Duodenal mucosa (tissue), 2 donors: ENCODE data around the gene ZNF436.

ENCODE experiments used
- H3K27ac ChIP-seq: one replicate; pipeline ENCODE4 v1.7.0; 2013; ENCODE audit warnings: low read depth, low read length
- H3K27me3 ChIP-seq, 2 donors: one replicate each; pipeline ENCODE4 v1.7.0; 2013; ENCODE audit warnings: low read length in 2 of 2, control low read depth in 1 of 2; ENCODE audit not compliant: insufficient read depth in 2 of 2, control insufficient read depth in 1 of 2
- H3K36me3 ChIP-seq, 2 donors: one replicate each; pipeline ENCODE4 v1.7.0; 2013; ENCODE audit warnings: low read length in 2 of 2, control low read depth in 1 of 2; ENCODE audit not compliant: insufficient read depth in 2 of 2, control insufficient read depth in 1 of 2
- H3K4me1 ChIP-seq, 2 donors: one replicate each; pipeline ENCODE4 v1.7.0; 2013; ENCODE audit warnings: low read length in 2 of 2, control low read depth in 1 of 2; ENCODE audit not compliant: insufficient read depth in 2 of 2, control insufficient read depth in 1 of 2
- H3K4me3 ChIP-seq, 2 donors: one replicate each; pipeline ENCODE4 v1.7.0; 2013; ENCODE audit warnings: low read length in 2 of 2, low read depth in 1 of 2
- H3K9ac ChIP-seq, 2 donors: one replicate each; pipeline ENCODE4 v1.7.0; 2013; ENCODE audit warnings: low read length in 2 of 2, low read depth in 1 of 2
- H3K9me3 ChIP-seq, 2 donors: one replicate each; pipeline ENCODE4 v1.7.0; 2013; ENCODE audit warnings: low read length in 2 of 2, control low read depth in 1 of 2; ENCODE audit not compliant: control insufficient read depth in 1 of 2

ZNF436 gene

DNA sequence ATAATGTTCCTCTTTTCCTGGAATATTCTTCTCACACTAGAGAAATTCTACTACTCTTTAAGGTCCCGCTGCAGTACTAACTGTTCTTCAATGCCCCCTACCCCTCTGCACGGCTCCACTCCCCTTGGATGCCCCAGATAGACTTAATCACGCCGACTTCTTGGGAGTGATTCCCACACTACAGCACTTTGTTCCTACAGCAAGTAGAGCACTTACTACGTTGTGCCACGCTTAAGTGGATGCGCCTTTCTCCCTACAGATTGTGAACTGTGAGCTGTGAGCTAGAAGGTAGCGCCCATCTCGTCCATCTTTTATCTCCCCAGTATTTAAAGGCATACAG lies 2.2 kb downstream of the ZNF436 start:
- H3K9ac ChIP-seq = peak overlapping the region; percentile 86 to 90
- H3K36me3 ChIP-seq = peaks cover 26 to 27% of the 10 kb centered on the region in 2 donors
- H3K4me3 ChIP-seq = peak overlapping the region; percentile 88 to 89
- H3K4me1 ChIP-seq = peaks cover 37% of the 10 kb centered on the region in 2 donors
- H3K27me3 ChIP-seq = no peaks in the 10 kb centered on the region
- peak overlapping the region; percentile 83 for H3K27ac ChIP-seq
- peaks cover 19 to 29% of the 10 kb centered on the region in 2 donors for H3K9me3 ChIP-seq

DNA sequence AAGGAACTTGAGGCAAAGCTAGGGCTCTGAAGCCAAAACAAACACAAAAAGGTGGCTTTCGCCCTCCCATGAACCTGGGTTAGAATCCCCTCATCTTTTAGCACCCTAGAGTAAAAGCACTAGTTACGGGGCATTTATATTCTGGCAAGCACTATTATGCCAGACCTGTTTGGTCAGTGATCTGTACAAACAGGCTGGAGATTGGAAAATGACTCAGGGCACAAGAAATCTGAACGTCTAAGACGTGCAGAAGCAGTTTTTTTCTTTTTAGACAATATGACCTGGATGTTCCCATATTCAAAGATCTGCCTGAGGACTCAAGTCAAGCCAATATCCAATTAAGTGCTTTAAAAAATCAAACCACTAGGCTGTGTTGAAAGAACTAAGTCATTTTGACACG lies 3.0 kb downstream of the ZNF436 start:
- Histone ChIP-seq H3K9ac (no peak overlapping the region), H3K9me3 (peaks cover 27 to 37% of the 10 kb centered on the region in 2 donors), H3K27me3 (no peaks in the 10 kb centered on the region), H3K4me1 (peaks cover 32 to 37% of the 10 kb centered on the region in 2 donors), H3K4me3 (peak overlapping the region; percentile 47 to 89), H3K27ac (no peak overlapping the region), H3K36me3 (peaks cover 34 to 35% of the 10 kb centered on the region in 2 donors)

DNA sequence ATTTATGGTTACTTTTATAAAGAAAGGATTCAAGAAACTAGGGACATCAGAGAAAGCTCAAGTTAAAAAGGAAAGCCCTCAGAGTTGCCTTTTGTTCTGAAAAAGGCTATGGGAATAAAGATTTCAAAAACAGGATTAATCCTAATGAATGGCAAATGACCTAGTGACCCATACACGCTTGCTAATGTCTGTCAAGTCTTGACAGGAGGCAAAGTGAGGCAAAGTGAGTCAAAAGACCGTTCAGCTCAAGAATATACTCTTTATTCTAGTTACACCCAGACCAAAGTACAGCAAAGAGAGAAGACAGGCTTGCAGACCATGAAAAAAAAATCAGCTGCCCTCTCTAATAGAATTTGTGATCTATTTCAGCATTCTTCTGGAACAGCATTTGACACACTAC lies 3.5 kb downstream of the ZNF436 start:
- peaks cover 38 to 40% of the 10 kb centered on the region in 2 donors for H3K36me3 ChIP-seq
- no peak overlapping the region for H3K27ac ChIP-seq
- no peak overlapping the region for H3K9ac ChIP-seq
- peaks cover 32 to 42% of the 10 kb centered on the region in 2 donors for H3K9me3 ChIP-seq
- H3K4me3 ChIP-seq = peak overlapping the region; percentile 1 to 47
- peaks cover 31 to 33% of the 10 kb centered on the region in 2 donors for H3K4me1 ChIP-seq
- H3K27me3 ChIP-seq = no peaks in the 10 kb centered on the region

DNA sequence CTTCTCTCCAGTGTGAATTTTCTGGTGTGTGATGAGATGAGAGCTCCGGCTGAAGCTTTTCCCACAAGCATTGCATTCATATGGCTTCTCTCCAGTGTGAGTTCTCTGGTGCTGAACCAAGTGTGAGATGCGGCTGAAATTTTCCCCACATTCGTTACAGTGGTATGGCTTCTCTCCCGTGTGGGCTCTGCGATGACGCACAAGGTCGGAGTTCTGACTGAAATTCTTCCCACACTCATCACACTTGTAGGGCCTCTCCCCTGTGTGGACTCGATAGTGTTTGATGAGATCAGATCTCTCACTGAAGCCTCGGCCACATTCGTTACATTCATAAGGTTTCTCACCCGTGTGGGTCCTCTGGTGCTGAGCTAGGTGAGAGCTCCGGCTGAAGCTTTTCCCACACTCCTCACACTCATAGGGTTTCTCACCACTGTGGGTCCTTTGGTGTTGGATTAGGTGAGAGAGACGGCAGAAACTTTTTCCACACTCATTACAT lies 7.4 kb downstream of the ZNF436 start:
- Histone ChIP-seq H3K9ac (no peak overlapping the region), H3K36me3 (peaks cover 53 to 55% of the 10 kb centered on the region in 2 donors), H3K9me3 (peaks cover 49 to 59% of the 10 kb centered on the region in 2 donors), H3K27ac (no peak overlapping the region), H3K27me3 (no peaks in the 10 kb centered on the region), H3K4me3 (peak overlapping the region in 1 of 2 donors; percentile 19), H3K4me1 (peaks cover 6 to 11% of the 10 kb centered on the region in 2 donors)

DNA sequence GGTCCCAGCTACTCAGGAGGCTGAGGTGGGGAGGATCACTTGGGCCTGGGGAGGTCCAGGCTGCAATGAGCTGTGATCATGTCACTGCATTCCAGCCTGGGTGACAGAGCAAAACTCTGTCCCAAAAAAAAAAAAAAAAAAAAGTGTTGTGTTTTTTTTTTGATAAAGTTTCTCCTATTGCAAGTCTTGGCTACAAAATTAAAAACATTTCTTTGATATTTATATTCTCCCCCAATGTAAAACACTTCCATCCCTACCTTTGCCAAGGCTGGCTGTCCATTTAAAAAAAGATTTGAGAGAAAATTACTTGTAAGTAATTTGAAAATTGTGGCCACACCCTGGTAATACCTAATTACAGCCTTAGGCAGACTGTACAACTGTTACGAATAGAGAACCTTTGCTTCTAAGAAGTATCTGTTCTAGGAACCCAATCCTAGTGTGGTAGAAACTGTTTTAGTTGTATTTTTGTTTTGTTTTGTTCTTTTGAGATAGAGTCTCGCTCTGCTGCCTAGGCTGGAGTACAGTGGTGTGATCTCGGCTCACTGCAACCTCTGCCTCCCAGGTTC lies 11.2 kb downstream of the ZNF436 start:
- Histone ChIP-seq H3K36me3 (peaks cover 33 to 39% of the 10 kb centered on the region in 2 donors), H3K27ac (no peak overlapping the region), H3K9me3 (peaks cover 39 to 40% of the 10 kb centered on the region in 2 donors), H3K9ac (no peak overlapping the region), H3K4me3 (no peak overlapping the region), H3K27me3 (no peaks in the 10 kb centered on the region), H3K4me1 (no peaks in the 10 kb centered on the region)

DNA sequence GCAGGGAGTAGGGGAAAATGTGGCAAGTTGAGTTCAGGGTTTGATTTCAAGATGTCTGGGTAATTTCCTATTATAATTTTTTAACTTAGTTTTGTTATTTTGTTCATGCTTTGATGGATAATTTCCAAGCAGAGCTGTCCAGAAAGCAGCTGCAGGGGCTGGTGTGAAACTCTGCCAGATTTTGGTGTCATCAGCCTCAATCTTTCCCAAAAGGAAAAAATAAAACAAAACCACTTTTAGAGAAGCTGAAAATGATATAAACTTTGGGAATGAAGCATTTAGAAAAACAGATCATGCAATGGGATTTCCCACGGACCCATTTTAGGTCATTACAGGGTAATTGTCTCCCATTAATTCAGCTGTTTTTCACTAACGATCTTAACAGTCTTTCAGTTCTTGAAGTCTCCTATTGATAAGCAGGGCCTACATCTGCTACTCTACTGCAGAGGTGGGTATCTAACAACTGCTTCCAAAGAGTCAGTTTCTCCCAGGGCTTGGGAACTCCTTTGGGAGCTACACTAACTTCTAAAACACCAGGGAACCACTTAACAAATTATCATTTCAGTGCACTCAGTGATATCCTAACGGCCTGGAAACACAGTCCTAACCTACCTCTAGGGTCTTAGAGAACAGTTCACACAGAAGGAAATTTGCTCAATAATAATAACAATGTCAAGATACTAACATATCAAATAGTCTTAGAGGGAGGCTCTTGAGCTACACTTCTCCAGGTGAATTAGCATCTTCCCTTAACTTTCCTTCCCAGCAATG lies 12.3 kb downstream of the ZNF436 start:
- no peak overlapping the region for H3K27ac ChIP-seq
- H3K4me1 ChIP-seq = no peaks in the 10 kb centered on the region
- H3K9ac ChIP-seq = no peak overlapping the region
- no peak overlapping the region for H3K4me3 ChIP-seq
- H3K36me3 ChIP-seq = peaks cover 25 to 29% of the 10 kb centered on the region in 2 donors
- H3K9me3 ChIP-seq = peaks cover 29% of the 10 kb centered on the region in 2 donors
- no peaks in the 10 kb centered on the region for H3K27me3 ChIP-seq

DNA sequence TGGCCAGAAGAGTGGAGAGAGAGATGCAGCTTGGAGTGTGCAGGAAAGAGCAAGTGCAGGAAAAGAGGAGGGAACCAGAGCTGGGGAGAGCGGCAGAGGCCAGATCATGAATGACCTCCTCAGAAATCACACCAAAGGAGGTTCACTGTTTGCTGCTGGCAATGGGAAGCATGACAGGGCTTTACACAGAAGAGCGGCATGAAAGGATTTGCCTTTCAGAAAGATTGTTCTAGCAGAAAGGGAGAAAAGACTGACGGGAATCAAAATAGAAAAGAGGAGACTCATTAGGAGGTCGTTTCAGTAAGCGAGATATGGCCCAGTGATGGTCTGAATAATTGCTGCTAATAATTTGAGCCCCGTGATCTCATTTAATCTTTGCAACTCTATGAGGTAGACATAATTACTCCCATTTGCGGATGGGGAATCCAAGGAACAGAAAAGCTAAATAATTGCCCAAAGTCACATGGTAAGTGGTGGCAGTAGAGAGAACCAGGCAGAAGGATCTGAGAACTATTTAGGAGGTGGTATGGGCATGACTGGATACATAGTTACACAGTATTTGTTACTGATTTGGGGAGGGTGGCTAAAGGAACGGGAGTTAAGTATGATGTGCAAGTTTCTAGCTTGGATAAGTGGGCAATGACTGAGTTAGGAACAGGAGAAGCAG lies 13.0 kb downstream of the ZNF436 start:
- Histone ChIP-seq H3K4me3 (no peak overlapping the region), H3K27me3 (no peaks in the 10 kb centered on the region), H3K9me3 (peaks cover 22% of the 10 kb centered on the region in 2 donors), H3K27ac (no peak overlapping the region), H3K36me3 (peaks cover 17 to 22% of the 10 kb centered on the region in 2 donors), H3K4me1 (no peaks in the 10 kb centered on the region), H3K9ac (no peak overlapping the region)

DNA sequence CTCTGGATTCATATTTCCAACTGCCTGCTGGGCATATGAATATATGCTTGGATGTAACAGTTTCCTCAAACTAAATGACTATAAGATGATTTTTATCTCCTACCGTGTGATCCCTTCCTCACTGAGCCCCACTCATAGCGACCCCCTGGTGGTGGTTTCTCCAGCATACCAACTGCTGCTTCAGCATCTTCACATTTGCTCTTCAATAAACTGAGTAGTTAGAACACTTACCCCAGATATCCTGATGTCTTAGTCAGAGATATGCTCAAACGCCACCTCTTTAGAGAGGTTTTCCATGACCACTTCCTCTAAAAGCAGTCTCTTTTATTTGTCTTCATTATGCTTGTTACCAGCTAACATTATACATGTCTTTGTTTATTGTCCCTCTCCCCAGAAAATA lies 15.4 kb downstream of the ZNF436 start:
- Histone ChIP-seq H3K4me3 (no peak overlapping the region), H3K27ac (no peak overlapping the region), H3K36me3 (no peaks in the 10 kb centered on the region), H3K27me3 (no peaks in the 10 kb centered on the region), H3K9ac (no peak overlapping the region), H3K9me3 (no peaks in the 10 kb centered on the region), H3K4me1 (no peaks in the 10 kb centered on the region)

DNA sequence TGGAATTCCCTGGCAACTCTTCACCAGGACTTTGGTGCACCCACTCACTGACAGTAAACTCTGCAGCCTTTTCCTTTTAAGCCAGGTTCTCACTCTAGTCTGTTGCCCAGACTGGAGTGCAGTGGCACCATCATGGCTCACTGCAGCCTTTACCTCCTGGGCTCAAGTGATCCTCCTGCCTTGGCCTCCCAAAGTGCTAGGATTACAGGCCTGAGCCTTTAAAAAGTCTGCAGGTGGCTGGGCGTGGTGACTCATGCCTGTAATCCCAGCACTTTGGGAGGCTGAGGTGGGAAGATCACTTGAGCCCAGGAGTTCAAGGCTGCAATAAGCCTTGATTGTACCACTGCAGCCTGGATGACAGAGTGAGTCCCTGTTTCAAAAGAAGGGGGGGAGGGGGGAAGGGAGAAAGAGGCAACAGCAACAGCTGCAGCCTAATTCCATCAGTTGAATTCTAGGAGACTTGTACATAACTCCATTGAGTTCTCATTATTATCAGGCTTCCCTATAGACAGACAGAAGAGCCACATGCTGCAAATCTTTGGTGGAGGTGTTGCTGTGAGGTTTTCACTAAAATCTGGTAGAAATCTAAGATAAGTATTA lies 17.4 kb downstream of the ZNF436 start:
- H3K36me3 ChIP-seq = no peaks in the 10 kb centered on the region
- H3K9ac ChIP-seq = no peak overlapping the region
- H3K27ac ChIP-seq = no peak overlapping the region
- no peaks in the 10 kb centered on the region for H3K9me3 ChIP-seq
- no peak overlapping the region for H3K4me3 ChIP-seq
- no peaks in the 10 kb centered on the region for H3K27me3 ChIP-seq
- no peaks in the 10 kb centered on the region for H3K4me1 ChIP-seq

DNA sequence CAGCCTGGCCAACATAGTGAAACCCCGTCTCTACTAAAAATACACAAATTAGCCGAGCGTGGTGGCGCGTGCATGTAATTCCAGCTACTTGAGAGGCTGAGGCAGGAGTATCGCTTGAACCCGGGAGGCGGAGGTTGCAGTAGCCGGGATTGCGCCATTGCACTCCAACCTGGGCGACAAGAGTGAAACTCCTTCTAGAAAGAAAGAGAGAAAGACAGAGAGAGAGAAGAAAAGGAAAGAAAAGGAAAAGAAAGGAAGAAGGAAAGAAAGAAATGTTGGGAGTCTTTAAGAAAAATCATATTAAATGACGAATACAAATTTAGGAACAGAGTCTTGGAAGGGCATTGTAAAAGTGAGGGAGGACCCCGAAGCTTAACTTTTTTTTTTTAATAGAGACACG lies 23.7 kb downstream of the ZNF436 start:
- H3K4me1 ChIP-seq = peaks cover 26% of the 10 kb centered on the region in 2 donors
- H3K9me3 ChIP-seq = no peaks in the 10 kb centered on the region
- H3K27me3 ChIP-seq = no peaks in the 10 kb centered on the region
- H3K36me3 ChIP-seq = no peaks in the 10 kb centered on the region
- no peak overlapping the region for H3K9ac ChIP-seq
- no peak overlapping the region for H3K4me3 ChIP-seq
- H3K27ac ChIP-seq = no peak overlapping the region
